HepG2 (cell line): Measurements from ENCODE around the gene PYGO2. TPM values are rescaled to one million over a fixed set of nuclear protein-coding genes. Genes with fewer than 3 reads are reported as not detected.

Experiments
- ATAC-seq: fragments of 200-7000 bp; cut with Tn5 transposase; 3 replicates; pipeline ENCODE4 v1.9.1; 2020; ENCODE audit warnings: mild to moderate bottlenecking, moderate library complexity
- BruUV-seq: library from RNA; stranded (reverse); fragments of 400-500 nt; replicated peaks from 2 replicates; lab custom pipeline; 2021; lab: Mats Ljungman, UMichigan
- CTCF ChIA-PET: fragments of 300-600 bp; formaldehyde crosslinking; extraction: SDS; loops from one replicate; lab custom pipeline; 2021; ENCODE audit warnings: low total read pairs, inconsistent platforms, low intra/inter-chr PET ratio; lab: Yijun Ruan, JAX
- POLR2A ChIA-PET: fragments of 350-600 bp; sonication (Branson Sonifier 250); formaldehyde crosslinking; loops from one replicate; lab custom pipeline; 2020; ENCODE audit warnings: antibody characterized with exemption, inconsistent platforms; lab: Yijun Ruan, JAX
- DNase-seq: peaks from one replicate; pipeline ENCODE4 v3.0.0-alpha.2; 2015; ENCODE audit warnings: low spot score
- FAIRE-seq: peaks from 3 replicates; lab custom pipeline; 2011; peaks lifted over from hg19 to GRCh38; lab: Jason Lieb, UNC
- H2AFZ ChIP-seq: one replicate; pipeline ENCODE4 v1.6.1; 2011; ENCODE audit warnings: low read length, inconsistent platforms
- H3K27ac ChIP-seq: fragments of 300-600 bp; 3 replicates; pipeline ENCODE4 v1.8.0; 2011; ENCODE audit warnings: mixed run types, mild to moderate bottlenecking, mixed read lengths, low read length, inconsistent platforms; ENCODE audit not compliant: insufficient read depth; ENCODE audit errors: extremely low read length
- H3K27me3 ChIP-seq, 2 experiments: fragments of 200-600 bp in 1 of 2; 2 replicates in 1 of 2; 3 replicates in 1 of 2; pipeline versions ENCODE4 v1.6.0 to v1.8.0; 2011; ENCODE audit warnings: low read length in 2 of 2, mild to moderate bottlenecking in 2 of 2, moderate library complexity in 2 of 2, inconsistent platforms in 1 of 2; ENCODE audit not compliant: insufficient read depth in 2 of 2, control insufficient read depth in 1 of 2
- H3K36me3 ChIP-seq, 2 experiments: fragments of 200-600 bp in 1 of 2; replicated peaks in 1 of 2; 2 replicates in 1 of 2; 3 replicates in 1 of 2; pipeline versions ENCODE4 v1.5.1 to v1.8.0; 2011; ENCODE audit warnings: low read length in 2 of 2, inconsistent platforms in 1 of 2; ENCODE audit not compliant: insufficient read depth in 2 of 2, control insufficient read depth in 1 of 2
- H3K4me1 ChIP-seq: 2 replicates; pipeline ENCODE4 v1.5.1; 2012; ENCODE audit warnings: low read length, inconsistent platforms; ENCODE audit not compliant: insufficient read depth
- H3K4me2 ChIP-seq: 2 replicates; pipeline ENCODE4 v1.6.0; 2011; ENCODE audit warnings: low read depth, low read length, inconsistent platforms
- H3K4me3 ChIP-seq, 3 experiments: fragments of 200-600 bp in 1 of 3; sonication (generic), shearing (Covaris generic) in 1 of 3; replicated peaks in 1 of 3; 2 replicates each; pipeline ENCODE4 v1.5.1; 2011 to 2016; ENCODE audit warnings: low read length in 3 of 3, inconsistent platforms in 2 of 3, low read depth in 2 of 3, mild to moderate bottlenecking in 2 of 3, control low read depth in 1 of 3, mixed read lengths in 1 of 3; ENCODE audit not compliant: insufficient read depth in 1 of 3
- H3K79me2 ChIP-seq: one replicate; pipeline ENCODE4 v1.6.1; 2011; ENCODE audit warnings: low read length, inconsistent platforms; ENCODE audit not compliant: insufficient read depth
- H3K9ac ChIP-seq: 2 replicates; pipeline ENCODE4 v1.6.0; 2011; ENCODE audit warnings: mild to moderate bottlenecking, low read depth, low read length, inconsistent platforms; ENCODE audit not compliant: insufficient read depth
- H3K9me3 ChIP-seq: 2 replicates; pipeline ENCODE4 v1.5.1; 2012; ENCODE audit warnings: mild to moderate bottlenecking, low read length
- H4K20me1 ChIP-seq: 2 replicates; pipeline ENCODE4 v1.6.0; 2011; ENCODE audit warnings: inconsistent platforms, mild to moderate bottlenecking, low read length, moderate library complexity; ENCODE audit not compliant: insufficient read depth
- ERF ChIP-seq: IDR thresholded peaks from 2 replicates; pipeline ENCODE4 v1.6.1; 2018; ENCODE audit warnings: missing biosample characterization, missing genetic modification reagents
- HNRNPH1 ChIP-seq: fragments of 200-400 bp; formaldehyde crosslinking; optimal IDR thresholded peaks from 2 replicates; pipeline ENCODE3; 2017; ENCODE audit warnings: mild to moderate bottlenecking, low read depth, low read length
- IRF1 ChIP-seq: sonication (generic); formaldehyde crosslinking; IDR thresholded peaks from 2 replicates; pipeline ENCODE4 v1.4.0; 2020; ENCODE audit warnings: low read depth, mild to moderate bottlenecking, missing genetic modification reagents
- PAXIP1 ChIP-seq: sonication (generic); formaldehyde crosslinking; conservative IDR thresholded peaks from 2 replicates; pipeline ENCODE4 v1.4.0; 2020; ENCODE audit warnings: mild to moderate bottlenecking, missing genetic modification reagents, moderate library complexity
- SAP130 ChIP-seq: IDR thresholded peaks from 2 replicates; pipeline ENCODE4 v1.6.1; 2016; ENCODE audit warnings: low read depth
- ZBTB38 ChIP-seq: sonication (generic); formaldehyde crosslinking; IDR thresholded peaks from 2 replicates; pipeline ENCODE4 v1.5.1; 2020; ENCODE audit warnings: mild to moderate bottlenecking, missing genetic modification reagents
- ZBTB7A ChIP-seq: sonication (generic); formaldehyde crosslinking; IDR thresholded peaks from 2 replicates; pipeline ENCODE4 v1.8.0; 2022; ENCODE audit warnings: mild to moderate bottlenecking, missing genetic modification reagents
- ZNF460 ChIP-seq: sonication (generic); formaldehyde crosslinking; IDR thresholded peaks from 2 replicates; pipeline ENCODE4 v1.5.1; 2020; ENCODE audit warnings: missing genetic modification reagents, mild to moderate bottlenecking, borderline replicate concordance
- WGBS: methylation state at CpG from one replicate; pipeline ENCODE4 v1.1.6; 2017; ENCODE audit warnings: low lambda C conversion rate; 5-methylcytosine and 5-hydroxymethylcytosine counted together
- in situ Hi-C: cut with HindIII; loops from 2 replicates; pipeline ENCODE4 v1.10.0; 2017; ENCODE audit warnings: low pct_unique_long_range_greater_than_20kb; ENCODE audit not compliant: extremely low pct_ligation_motif_present
- intact Hi-C: fragments of 100-400 bp; cut with micrococcal nuclease; formaldehyde crosslinking; loops from one replicate; pipeline ENCODE4 v1.10.0; 2022; ENCODE audit not compliant: unreplicated experiment
- polyA plus RNA-seq, 8 experiments: library from polyadenylated mRNA; depleted of rRNA in 3 of 8; stranded (reverse) in 7 of 8; unstranded in 1 of 8; fragments of >200 nt; fragmentation: Illumina TruSeq in 4 of 8; extraction: Trizol in 4 of 8; gene quantifications; 2 replicates each; pipeline versions ENCODE4 v1.2.1 to v1.2.3, GENCODE V29; 2011 to 2016; ENCODE audit warnings: low read depth in 4 of 8, missing spikeins in 1 of 8, mixed read lengths in 1 of 8; ENCODE audit not compliant: insufficient read depth in 1 of 8
- total RNA-seq, 5 experiments: library from RNA; depleted of rRNA; stranded (reverse); fragments of >200 nt; fragmentation: Illumina TruSeq; extraction: Trizol; gene quantifications; 2 replicates each; pipeline ENCODE4 v1.2.3, GENCODE V29; 2016; ENCODE audit warnings: low read depth in 1 of 5
- TF ChIP-seq, protein P1 (sequence below): sonication (generic); formaldehyde crosslinking; IDR thresholded peaks from 2 replicates; pipeline ENCODE4 v1.4.0; 2020; ENCODE audit warnings: low read depth, missing genetic modification reagents

The PYGO2 gene
- total and polyA plus RNA-seq, 2 of the 13 experiments (the other 11 are each of a cell fraction or from before 2014, with no cell fraction given): 20.3 to 21.8 TPM

DNA sequence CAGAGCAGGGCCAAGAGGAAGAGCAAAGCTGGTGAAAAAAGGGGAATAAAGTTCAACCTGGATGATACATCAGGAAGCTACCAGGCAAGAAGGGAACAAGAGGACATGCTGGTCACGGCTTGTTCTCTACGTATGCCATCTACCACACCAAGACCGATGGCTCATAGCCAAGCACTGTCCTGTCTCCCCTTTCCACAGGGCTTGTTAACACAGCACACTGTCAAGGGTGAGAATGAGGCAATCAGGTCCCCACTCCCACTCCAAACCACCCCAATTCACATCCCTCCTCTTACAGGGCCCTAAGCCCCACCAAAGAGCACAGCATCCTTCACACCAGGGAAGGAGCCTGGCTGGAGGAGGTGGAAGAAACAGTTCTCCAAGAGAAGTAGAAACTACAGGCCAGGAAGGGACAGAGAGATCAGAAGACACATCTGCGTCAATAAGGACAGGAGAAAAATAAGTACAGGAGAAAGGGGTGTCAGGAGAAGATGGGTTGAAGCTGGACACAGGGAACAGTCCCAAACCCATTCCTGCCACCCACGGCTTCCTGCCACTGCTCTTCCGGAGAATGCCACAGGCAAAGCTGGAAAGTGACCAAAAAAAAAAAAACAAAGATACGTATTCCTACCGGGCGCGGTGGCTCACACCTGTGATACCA is 9.9 kb upstream of the PYGO2 start (continued):
- 0 out of 2 replicates have a peak, but pooled peaks have one; percentile 18 for TF ChIP-seq ZNF460 (CRISPR knock-in tag)
- TF ChIP-seq PAXIP1: 0 out of 2 replicates have a peak, but pooled peaks have one; percentile 2
- TF ChIP-seq IRF1: no peak
- peak; percentile 57; the same call in 1 of the 2 replicates for TF ChIP-seq ZBTB38 (CRISPR knock-in tag)

GRCh38 chr1:154970631-154971340 is 9.2 kb upstream of the PYGO2 start, which contains the start of gene SHC1:
SHC1 (minus strand) TSS chr1:154970747; CDS start chr1:154970526, 221 bp downstream.
- Histone ChIP-seq H3K4me2 (peak within 1 kb of the TSS; percentile 100), H3K4me3 (peak within 1 kb of the TSS; percentile 51 to 75 (median 59)), H3K27ac (peak within 1 kb of the TSS; percentile 100), H4K20me1 (no peaks in the 10 kb centered on the region), H3K27me3 (no peaks in the 10 kb centered on the region; a peak in 1 of 5 replicates), H2AFZ (no peak within 1 kb of the TSS), H3K9me3 (no peaks in the 10 kb centered on the region), H3K79me2 (peaks cover 52% of the 10 kb centered on the region), H3K9ac (peak within 1 kb of the TSS; percentile 63), H3K36me3 (peaks cover 13 to 33% of the 10 kb centered on the region in 2 experiments; a peak in 4 of 5 replicates), H3K4me1 (peaks cover 59% of the 10 kb centered on the region)
- in situ Hi-C loops (no loop called here), intact Hi-C loops (loop anchor here (1.0 kb wide), 1 partner anchor 47 kb away; no protein-coding TSS in a partner anchor)
- ChIA-PET CTCF (no interaction called here), POLR2A (interaction anchor here (0.7 to 6.6 kb wide), 21 partner anchors 9 to 636 kb away, joined by 3 to 148 read pairs (median 5); partner anchors contain the start of genes ADAM15, FLAD1, LENEP and PBXIP1)
- whole genome bisulfite sequencing: 28% methylated on average over 9 of the region's 15 CpGs
- peak; percentile 75 for ATAC-seq
- BruUV-seq: no TSS peak
- peak; percentile 83 for DNase-seq
- FAIRE-seq: peak; percentile 86
- TF ChIP-seq ERF (CRISPR knock-in tag): peak; percentile 73
- peak; percentile 75; the same call in 1 of the 2 replicates for TF ChIP-seq ZBTB7A
- peak; percentile 72 for TF ChIP-seq SAP130 (CRISPR knock-in tag)
- TF ChIP-seq, protein P1, sequence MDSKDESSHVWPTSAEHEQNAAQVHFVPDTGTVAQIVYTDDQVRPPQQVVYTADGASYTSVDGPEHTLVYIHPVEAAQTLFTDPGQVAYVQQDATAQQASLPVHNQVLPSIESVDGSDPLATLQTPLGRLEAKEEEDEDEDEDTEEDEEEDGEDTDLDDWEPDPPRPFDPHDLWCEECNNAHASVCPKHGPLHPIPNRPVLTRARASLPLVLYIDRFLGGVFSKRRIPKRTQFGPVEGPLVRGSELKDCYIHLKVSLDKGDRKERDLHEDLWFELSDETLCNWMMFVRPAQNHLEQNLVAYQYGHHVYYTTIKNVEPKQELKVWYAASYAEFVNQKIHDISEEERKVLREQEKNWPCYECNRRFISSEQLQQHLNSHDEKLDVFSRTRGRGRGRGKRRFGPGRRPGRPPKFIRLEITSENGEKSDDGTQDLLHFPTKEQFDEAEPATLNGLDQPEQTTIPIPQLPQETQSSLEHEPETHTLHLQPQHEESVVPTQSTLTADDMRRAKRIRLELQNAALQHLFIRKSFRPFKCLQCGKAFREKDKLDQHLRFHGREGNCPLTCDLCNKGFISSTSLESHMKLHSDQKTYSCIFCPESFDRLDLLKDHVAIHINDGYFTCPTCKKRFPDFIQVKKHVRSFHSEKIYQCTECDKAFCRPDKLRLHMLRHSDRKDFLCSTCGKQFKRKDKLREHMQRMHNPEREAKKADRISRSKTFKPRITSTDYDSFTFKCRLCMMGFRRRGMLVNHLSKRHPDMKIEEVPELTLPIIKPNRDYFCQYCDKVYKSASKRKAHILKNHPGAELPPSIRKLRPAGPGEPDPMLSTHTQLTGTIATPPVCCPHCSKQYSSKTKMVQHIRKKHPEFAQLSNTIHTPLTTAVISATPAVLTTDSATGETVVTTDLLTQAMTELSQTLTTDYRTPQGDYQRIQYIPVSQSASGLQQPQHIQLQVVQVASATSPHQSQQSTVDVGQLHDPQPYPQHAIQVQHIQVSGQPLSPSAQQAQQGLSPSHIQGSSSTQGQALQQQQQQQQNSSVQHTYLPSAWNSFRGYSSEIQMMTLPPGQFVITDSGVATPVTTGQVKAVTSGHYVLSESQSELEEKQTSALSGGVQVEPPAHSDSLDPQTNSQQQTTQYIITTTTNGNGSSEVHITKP: peak; percentile 75; the same call in 1 of the 2 replicates
- TF ChIP-seq HNRNPH1: no peak
